Mucosa of stomach (tissue), 1 donor: Measurements from ENCODE around the gene KCNK13.

Experiments
- H3K27me3 ChIP-seq: one replicate; pipeline ENCODE4 v1.7.0; 2013; ENCODE audit warnings: mild to moderate bottlenecking, low read length; ENCODE audit not compliant: control insufficient read depth, insufficient read depth
- H3K36me3 ChIP-seq: one replicate; pipeline ENCODE4 v1.7.0; 2013; ENCODE audit warnings: low read length; ENCODE audit not compliant: control insufficient read depth, insufficient read depth
- H3K4me1 ChIP-seq: one replicate; pipeline ENCODE4 v1.7.0; 2013; ENCODE audit warnings: mild to moderate bottlenecking, low read length; ENCODE audit not compliant: control insufficient read depth, insufficient read depth
- H3K4me3 ChIP-seq: one replicate; pipeline ENCODE4 v1.7.0; 2013; ENCODE audit warnings: low read length
- H3K9ac ChIP-seq: one replicate; pipeline ENCODE4 v1.7.0; 2013; ENCODE audit warnings: mild to moderate bottlenecking, low read length, moderate library complexity
- H3K9me3 ChIP-seq: one replicate; pipeline ENCODE4 v1.7.0; 2013; ENCODE audit warnings: mild to moderate bottlenecking, low read length, moderate library complexity; ENCODE audit not compliant: control insufficient read depth
- donor health status: Pancreatic carcinoma.

KCNK13 gene

GRCh38 chr14:90107789-90108188, 46.0 kb downstream of the KCNK13 start:
- H3K4me3 ChIP-seq: no peak overlapping the region
- no peaks in the 10 kb centered on the region for H3K9me3 ChIP-seq
- H3K27me3 ChIP-seq: no peaks in the 10 kb centered on the region
- H3K4me1 ChIP-seq: no peaks in the 10 kb centered on the region
- H3K36me3 ChIP-seq: no peaks in the 10 kb centered on the region
- no peak overlapping the region for H3K9ac ChIP-seq

GRCh38 chr14:90109858-90110257, 48.1 kb downstream of the KCNK13 start:
- Histone ChIP-seq H3K9me3 (no peaks in the 10 kb centered on the region), H3K4me3 (no peak overlapping the region), H3K9ac (no peak overlapping the region), H3K36me3 (no peaks in the 10 kb centered on the region), H3K27me3 (no peaks in the 10 kb centered on the region), H3K4me1 (no peaks in the 10 kb centered on the region)

- Histone ChIP-seq H3K4me1 (no peaks in the 10 kb centered on the region), H3K36me3 (no peaks in the 10 kb centered on the region), H3K27me3 (no peaks in the 10 kb centered on the region), H3K4me3 (no peak overlapping the region), H3K9me3 (no peaks in the 10 kb centered on the region), H3K9ac (no peak overlapping the region)
These were observed 50.2 kb downstream of the KCNK13 start for GRCh38 chr14:90111895-90112534.

GRCh38 chr14:90114554-90114953, 52.8 kb downstream of the KCNK13 start:
- Histone ChIP-seq H3K36me3 (no peaks in the 10 kb centered on the region), H3K27me3 (no peaks in the 10 kb centered on the region), H3K4me1 (no peaks in the 10 kb centered on the region), H3K9ac (no peak overlapping the region), H3K4me3 (no peak overlapping the region), H3K9me3 (no peaks in the 10 kb centered on the region)

GRCh38 chr14:90115780-90116179, 54.0 kb downstream of the KCNK13 start:
- Histone ChIP-seq H3K36me3 (no peaks in the 10 kb centered on the region), H3K9me3 (no peaks in the 10 kb centered on the region), H3K4me3 (no peak overlapping the region), H3K9ac (no peak overlapping the region), H3K4me1 (no peaks in the 10 kb centered on the region), H3K27me3 (no peaks in the 10 kb centered on the region)

GRCh38 chr14:90116444-90116843, 54.6 kb downstream of the KCNK13 start:
- no peak overlapping the region for H3K4me3 ChIP-seq
- no peaks in the 10 kb centered on the region for H3K4me1 ChIP-seq
- no peaks in the 10 kb centered on the region for H3K27me3 ChIP-seq
- H3K9me3 ChIP-seq: no peaks in the 10 kb centered on the region
- no peak overlapping the region for H3K9ac ChIP-seq
- no peaks in the 10 kb centered on the region for H3K36me3 ChIP-seq

GRCh38 chr14:90118027-90118426, 56.2 kb downstream of the KCNK13 start:
- Histone ChIP-seq H3K4me3 (no peak overlapping the region), H3K9ac (no peak overlapping the region), H3K9me3 (no peaks in the 10 kb centered on the region), H3K4me1 (no peaks in the 10 kb centered on the region), H3K27me3 (no peaks in the 10 kb centered on the region), H3K36me3 (no peaks in the 10 kb centered on the region)

GRCh38 chr14:90126260-90126659, 64.5 kb downstream of the KCNK13 start:
- Histone ChIP-seq H3K9me3 (no peaks in the 10 kb centered on the region), H3K4me3 (no peak overlapping the region), H3K4me1 (no peaks in the 10 kb centered on the region), H3K9ac (no peak overlapping the region), H3K36me3 (no peaks in the 10 kb centered on the region), H3K27me3 (no peaks in the 10 kb centered on the region)

- Histone ChIP-seq H3K27me3 (no peaks in the 10 kb centered on the region), H3K4me3 (no peak overlapping the region), H3K36me3 (no peaks in the 10 kb centered on the region), H3K9ac (no peak overlapping the region), H3K4me1 (no peaks in the 10 kb centered on the region), H3K9me3 (no peaks in the 10 kb centered on the region)
These were observed 71.2 kb downstream of the KCNK13 start for GRCh38 chr14:90132821-90133570.

- Histone ChIP-seq H3K9ac (no peak overlapping the region), H3K4me3 (no peak overlapping the region), H3K4me1 (no peaks in the 10 kb centered on the region), H3K36me3 (no peaks in the 10 kb centered on the region), H3K27me3 (no peaks in the 10 kb centered on the region), H3K9me3 (no peaks in the 10 kb centered on the region)
These were observed 75.1 kb downstream of the KCNK13 start for GRCh38 chr14:90136904-90137303.

- Histone ChIP-seq H3K9me3 (no peaks in the 10 kb centered on the region), H3K27me3 (no peaks in the 10 kb centered on the region), H3K9ac (no peak overlapping the region), H3K4me3 (no peak overlapping the region), H3K36me3 (no peaks in the 10 kb centered on the region), H3K4me1 (no peaks in the 10 kb centered on the region)
These were observed 76.0 kb downstream of the KCNK13 start for GRCh38 chr14:90137807-90138206.

GRCh38 chr14:90139199-90139598, 77.4 kb downstream of the KCNK13 start:
- no peak overlapping the region for H3K9ac ChIP-seq
- no peaks in the 10 kb centered on the region for H3K4me1 ChIP-seq
- no peaks in the 10 kb centered on the region for H3K9me3 ChIP-seq
- no peaks in the 10 kb centered on the region for H3K27me3 ChIP-seq
- H3K4me3 ChIP-seq: no peak overlapping the region
- no peaks in the 10 kb centered on the region for H3K36me3 ChIP-seq
